A549 (cell line): ENCODE measurements around the gene LYZL2. TPM values are rescaled to one million over a fixed set of nuclear protein-coding genes. Genes with fewer than 3 reads are reported as not detected.
A peak's percentile ranks its signal among the peaks of the same experiment; 100 is the strongest.

ENCODE experiments used
- ATAC-seq, 2 experiments: fragments of 200-7000 bp in 1 of 2; fragments of >200 bp in 1 of 2; cut with Nextera tagmentation in 1 of 2; cut with Tn5 transposase in 1 of 2; 3 replicates each; pipeline versions ENCODE4 v1.8.0 to v1.9.1; 2018 to 2020; ENCODE audit warnings: mild to moderate bottlenecking in 1 of 2, moderate library complexity in 1 of 2
- CTCF ChIA-PET: fragments of 300-600 bp; sonication (Branson Sonifier 250); formaldehyde crosslinking; extraction: SDS; loops from one replicate; lab custom pipeline; 2021; ENCODE audit warnings: antibody characterized with exemption, inconsistent platforms; lab: Yijun Ruan, JAX
- POLR2A ChIA-PET: fragments of 350-600 bp; formaldehyde crosslinking; extraction: SDS; loops from one replicate; lab custom pipeline; 2021; ENCODE audit warnings: antibody characterized with exemption, inconsistent platforms; lab: Yijun Ruan, JAX
- DNase-seq, 2 experiments: peaks; one replicate each; pipeline versions ENCODE4 v3.0.0 to v3.0.0-alpha.2; 2011 to 2016; ENCODE audit warnings: low read depth in 1 of 2, low spot score in 1 of 2
- FAIRE-seq: peaks from 2 replicates; lab custom pipeline; 2011; peaks lifted over from hg19 to GRCh38; lab: Jason Lieb, UNC
- H3K27ac ChIP-seq, 2 experiments: fragments of >200 bp; sonication (Bioruptor Twin); formaldehyde crosslinking; 3 replicates each; pipeline ENCODE4 v1.5.1; 2016 to 2017
- H3K4me1 ChIP-seq: fragments of >200 bp; sonication (Bioruptor Twin); formaldehyde crosslinking; 3 replicates; pipeline ENCODE4 v1.6.1; 2016
- H3K4me2 ChIP-seq: fragments of >200 bp; sonication (Bioruptor Twin); formaldehyde crosslinking; 3 replicates; pipeline ENCODE4 v1.6.1; 2016
- H3K4me3 ChIP-seq: fragments of >200 bp; sonication (Bioruptor Twin); formaldehyde crosslinking; 3 replicates; pipeline ENCODE4 v1.5.1; 2016
- H3K9me3 ChIP-seq: fragments of >200 bp; sonication (Bioruptor Twin); formaldehyde crosslinking; 3 replicates; pipeline ENCODE4 v1.6.1; 2016
- BHLHE40 ChIP-seq: IDR thresholded peaks from 2 replicates; pipeline ENCODE4 v1.6.1; 2012; ENCODE audit warnings: low read depth, low read length, inconsistent platforms
- CEBPB ChIP-seq, 2 experiments: fragments of >200 bp in 1 of 2; sonication (Bioruptor Twin) in 1 of 2; formaldehyde crosslinking in 1 of 2; IDR thresholded peaks; 2 replicates each; pipeline ENCODE4 v1.6.1; 2012 to 2016
- CHD4 ChIP-seq: fragments of 200-600 bp; sonication (generic); IDR thresholded peaks from 2 replicates; pipeline ENCODE4 v1.6.1; 2016; ENCODE audit warnings: antibody characterized with exemption, mild to moderate bottlenecking, borderline replicate concordance
- EP300 ChIP-seq, 2 experiments: fragments of >200 bp; sonication (Bioruptor Twin); formaldehyde crosslinking; IDR thresholded peaks; 2 replicates in 1 of 2; 3 replicates in 1 of 2; pipeline ENCODE4 v1.6.1; 2016 to 2017
- ESRRA ChIP-seq: fragments of 150-350 bp; IDR thresholded peaks from 2 replicates; pipeline ENCODE4 v1.6.1; 2014; ENCODE audit warnings: mild to moderate bottlenecking, low read length, borderline replicate concordance
- FOSB ChIP-seq: fragments of 250-450 bp; sonication (Bioruptor Pico); IDR thresholded peaks from 2 replicates; pipeline ENCODE4 v1.5.0; 2020; ENCODE audit warnings: mild to moderate bottlenecking, moderate library complexity
- HDAC2 ChIP-seq: fragments of 200-600 bp; sonication (generic); IDR thresholded peaks from 2 replicates; pipeline ENCODE4 v1.6.1; 2016
- HEYL ChIP-seq: fragments of 250-450 bp; sonication (Bioruptor Pico); IDR thresholded peaks from 2 replicates; pipeline ENCODE4 v1.8.0; 2021; ENCODE audit warnings: mild to moderate bottlenecking, moderate library complexity
- KDM1A ChIP-seq: fragments of 200-600 bp; sonication (generic); IDR thresholded peaks from 2 replicates; pipeline ENCODE4 v1.6.1; 2016; ENCODE audit warnings: low read depth, mild to moderate bottlenecking
- MAFK ChIP-seq: fragments of 450-650 bp; IDR thresholded peaks from 2 replicates; pipeline ENCODE4 v1.6.1; 2014; ENCODE audit not compliant: partially characterized antibody
- NR3C1 ChIP-seq: fragments of >200 bp; sonication (Bioruptor Twin); formaldehyde crosslinking; IDR thresholded peaks from 3 replicates; pipeline ENCODE4 v1.6.1; 2017
- PHF8 ChIP-seq: fragments of 200-600 bp; sonication (generic); IDR thresholded peaks from 2 replicates; pipeline ENCODE4 v1.6.1; 2016; ENCODE audit warnings: low read depth, mild to moderate bottlenecking, antibody characterized with exemption, moderate library complexity, borderline replicate concordance
- POLR2AphosphoS2 ChIP-seq: conservative IDR thresholded peaks from 2 replicates; pipeline ENCODE4 v1.6.1; 2012; ENCODE audit warnings: low read length, improper control_type of control experiment, inconsistent platforms
- RARB ChIP-seq: fragments of 250-450 bp; sonication (Bioruptor Pico); IDR thresholded peaks from 2 replicates; pipeline ENCODE4 v1.8.0; 2021; ENCODE audit warnings: mild to moderate bottlenecking, moderate library complexity
- RNF2 ChIP-seq: fragments of 200-600 bp; sonication (generic); IDR thresholded peaks from 2 replicates; pipeline ENCODE4 v1.6.1; 2016; ENCODE audit warnings: low read depth, mild to moderate bottlenecking, antibody characterized with exemption, moderate library complexity, borderline replicate concordance
- WGBS: methylation state at CpG from one replicate; pipeline ENCODE4 v1.1.6; 2017; ENCODE audit errors: missing lambda C conversion rate; 5-methylcytosine and 5-hydroxymethylcytosine counted together
- polyA plus RNA-seq, 4 experiments: library from polyadenylated mRNA; depleted of rRNA in 3 of 4; stranded (reverse); fragments of >200 nt; fragmentation: RNase III in 1 of 4; extraction: RNeasy Plus Mini Kit Qiagen cat#74134 plus additional on column Dnase treatment in 1 of 4; gene quantifications; 2 replicates in 3 of 4; 3 replicates in 1 of 4; pipeline ENCODE4 v1.2.3, GENCODE V29; 2011 to 2017
- TF ChIP-seq, protein P1 (sequence below): fragments of >200 bp; sonication (Bioruptor Twin); formaldehyde crosslinking; IDR thresholded peaks from 3 replicates; pipeline ENCODE4 v1.5.1; 2016
- TF ChIP-seq, protein P2 (sequence below): fragments of 250-450 bp; sonication (Bioruptor Pico); IDR thresholded peaks from 2 replicates; pipeline ENCODE4 v1.5.0; 2021; ENCODE audit warnings: mild to moderate bottlenecking, moderate library complexity, borderline replicate concordance
- TF ChIP-seq, protein P3 (sequence below): fragments of 200-600 bp; sonication (generic); IDR thresholded peaks from 2 replicates; pipeline ENCODE4 v1.6.1; 2016; ENCODE audit warnings: antibody characterized with exemption, mild to moderate bottlenecking, moderate library complexity
- TF ChIP-seq, protein P4 (sequence below): fragments of 150-350 bp; IDR thresholded peaks from 2 replicates; pipeline ENCODE4 v1.6.1; 2014; ENCODE audit warnings: low read depth, mild to moderate bottlenecking, low read length
- TF ChIP-seq, protein P5 (sequence below): fragments of >200 bp; sonication (Bioruptor Twin); formaldehyde crosslinking; IDR thresholded peaks from 2 replicates; pipeline ENCODE4 v1.6.1; 2016

The LYZL2 gene
- polyA plus RNA-seq, 2 of the 4 experiments (the other 2 are of a cell fraction), result not detected

DNA sequence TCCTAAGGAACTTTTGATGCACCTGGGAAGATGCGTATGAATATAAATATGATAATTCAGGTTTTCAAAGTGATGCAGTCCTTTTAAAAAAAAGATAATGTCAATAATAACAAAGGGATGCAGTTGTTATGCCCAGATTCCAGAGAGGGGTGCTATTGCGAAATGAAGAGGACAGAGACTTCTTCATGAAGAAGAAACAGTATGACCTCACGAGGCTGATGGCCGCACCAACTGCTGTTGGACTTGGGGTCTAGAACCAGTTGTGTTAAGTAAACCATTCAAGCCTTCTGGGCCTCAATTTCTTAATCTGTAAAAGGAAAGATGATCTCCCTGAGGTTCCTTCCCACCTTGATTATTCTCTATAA, 55.1 kb downstream of the LYZL2 start:
- DNase-seq (no peak), FAIRE-seq (no peak), ATAC-seq (no peak)
- Histone ChIP-seq H3K4me2 (no peak overlapping the region), H3K4me1 (peaks cover 7% of the 10 kb centered on the region; the same call in 2 of the 3 replicates), H3K4me3 (no peak overlapping the region), H3K27ac (no peak overlapping the region), H3K9me3 (peaks cover 13% of the 10 kb centered on the region; the same call in 2 of the 3 replicates)
- ChIA-PET CTCF (interaction anchor here (1.1 to 2.2 kb wide), 3 partner anchors 16 to 182 kb away, joined by 3 to 7 read pairs (median 5); no protein-coding TSS in a partner anchor), POLR2A (no interaction called here)
- TF ChIP-seq RNF2 (no peak), KDM1A (no peak), CEBPB (IDR thresholded peaks at IDR 0.05) (peak; percentile 38 to 54; a peak in 3 of 4 replicates)
- WGBS, result 83% methylated on average over 4 of the region's 4 CpGs

DNA sequence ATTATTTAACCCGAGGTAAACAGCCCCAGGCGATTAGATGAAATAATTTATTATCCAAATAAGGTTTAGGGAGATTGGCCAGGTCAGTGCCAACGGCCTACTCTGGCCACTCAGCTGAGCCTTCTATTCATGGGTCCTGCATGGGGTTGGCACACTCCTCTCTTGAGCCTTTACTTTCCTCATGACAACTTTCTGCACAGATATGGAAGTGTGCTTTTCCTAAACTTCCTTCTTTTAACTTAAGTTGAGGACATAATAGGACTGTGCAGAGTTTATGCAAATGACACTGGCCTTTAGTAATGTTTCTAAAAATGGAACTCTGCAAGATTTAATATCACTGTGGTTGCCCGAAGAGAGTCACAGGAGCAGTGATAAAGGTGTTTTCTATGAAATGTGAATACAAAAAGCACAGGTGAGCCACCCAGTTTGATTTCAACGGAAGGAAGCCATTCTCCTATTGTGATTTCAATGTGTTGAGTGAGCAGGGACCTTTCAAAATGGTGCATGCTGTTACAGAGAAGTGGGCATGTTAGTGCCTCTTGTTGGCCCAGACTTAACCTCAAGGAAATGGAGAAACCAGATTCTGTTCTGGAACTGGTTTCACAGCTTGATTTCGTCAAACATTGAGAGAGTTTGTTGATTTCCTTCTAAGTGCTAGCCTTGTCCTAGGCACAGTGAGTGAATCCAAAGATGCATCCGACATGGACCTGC, 55.7 kb downstream of the LYZL2 start:
- peaks cover 2% of the 10 kb centered on the region; the same call in 1 of the 3 replicates for H3K4me1 ChIP-seq
- DNase-seq, result no peak
- H3K27ac ChIP-seq, result no peak overlapping the region
- H3K4me2 ChIP-seq, result no peak overlapping the region
- no peak for TF ChIP-seq FOSB (CRISPR knock-in tag)
- TF ChIP-seq CHD4, result no peak
- TF ChIP-seq ESRRA, result no peak
- TF ChIP-seq POLR2AphosphoS2, result no peak
- no peak for TF ChIP-seq RARB (CRISPR knock-in tag)
- TF ChIP-seq, protein P1, sequence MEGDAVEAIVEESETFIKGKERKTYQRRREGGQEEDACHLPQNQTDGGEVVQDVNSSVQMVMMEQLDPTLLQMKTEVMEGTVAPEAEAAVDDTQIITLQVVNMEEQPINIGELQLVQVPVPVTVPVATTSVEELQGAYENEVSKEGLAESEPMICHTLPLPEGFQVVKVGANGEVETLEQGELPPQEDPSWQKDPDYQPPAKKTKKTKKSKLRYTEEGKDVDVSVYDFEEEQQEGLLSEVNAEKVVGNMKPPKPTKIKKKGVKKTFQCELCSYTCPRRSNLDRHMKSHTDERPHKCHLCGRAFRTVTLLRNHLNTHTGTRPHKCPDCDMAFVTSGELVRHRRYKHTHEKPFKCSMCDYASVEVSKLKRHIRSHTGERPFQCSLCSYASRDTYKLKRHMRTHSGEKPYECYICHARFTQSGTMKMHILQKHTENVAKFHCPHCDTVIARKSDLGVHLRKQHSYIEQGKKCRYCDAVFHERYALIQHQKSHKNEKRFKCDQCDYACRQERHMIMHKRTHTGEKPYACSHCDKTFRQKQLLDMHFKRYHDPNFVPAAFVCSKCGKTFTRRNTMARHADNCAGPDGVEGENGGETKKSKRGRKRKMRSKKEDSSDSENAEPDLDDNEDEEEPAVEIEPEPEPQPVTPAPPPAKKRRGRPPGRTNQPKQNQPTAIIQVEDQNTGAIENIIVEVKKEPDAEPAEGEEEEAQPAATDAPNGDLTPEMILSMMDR, result no peak
- TF ChIP-seq, protein P2, sequence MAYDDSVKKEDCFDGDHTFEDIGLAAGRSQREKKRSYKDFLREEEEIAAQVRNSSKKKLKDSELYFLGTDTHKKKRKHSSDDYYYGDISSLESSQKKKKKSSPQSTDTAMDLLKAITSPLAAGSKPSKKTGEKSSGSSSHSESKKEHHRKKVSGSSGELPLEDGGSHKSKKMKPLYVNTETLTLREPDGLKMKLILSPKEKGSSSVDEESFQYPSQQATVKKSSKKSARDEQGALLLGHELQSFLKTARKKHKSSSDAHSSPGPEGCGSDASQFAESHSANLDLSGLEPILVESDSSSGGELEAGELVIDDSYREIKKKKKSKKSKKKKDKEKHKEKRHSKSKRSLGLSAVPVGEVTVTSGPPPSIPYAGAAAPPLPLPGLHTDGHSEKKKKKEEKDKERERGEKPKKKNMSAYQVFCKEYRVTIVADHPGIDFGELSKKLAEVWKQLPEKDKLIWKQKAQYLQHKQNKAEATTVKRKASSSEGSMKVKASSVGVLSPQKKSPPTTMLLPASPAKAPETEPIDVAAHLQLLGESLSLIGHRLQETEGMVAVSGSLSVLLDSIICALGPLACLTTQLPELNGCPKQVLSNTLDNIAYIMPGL (CRISPR knock-in tag), result no peak
- TF ChIP-seq, protein P3, sequence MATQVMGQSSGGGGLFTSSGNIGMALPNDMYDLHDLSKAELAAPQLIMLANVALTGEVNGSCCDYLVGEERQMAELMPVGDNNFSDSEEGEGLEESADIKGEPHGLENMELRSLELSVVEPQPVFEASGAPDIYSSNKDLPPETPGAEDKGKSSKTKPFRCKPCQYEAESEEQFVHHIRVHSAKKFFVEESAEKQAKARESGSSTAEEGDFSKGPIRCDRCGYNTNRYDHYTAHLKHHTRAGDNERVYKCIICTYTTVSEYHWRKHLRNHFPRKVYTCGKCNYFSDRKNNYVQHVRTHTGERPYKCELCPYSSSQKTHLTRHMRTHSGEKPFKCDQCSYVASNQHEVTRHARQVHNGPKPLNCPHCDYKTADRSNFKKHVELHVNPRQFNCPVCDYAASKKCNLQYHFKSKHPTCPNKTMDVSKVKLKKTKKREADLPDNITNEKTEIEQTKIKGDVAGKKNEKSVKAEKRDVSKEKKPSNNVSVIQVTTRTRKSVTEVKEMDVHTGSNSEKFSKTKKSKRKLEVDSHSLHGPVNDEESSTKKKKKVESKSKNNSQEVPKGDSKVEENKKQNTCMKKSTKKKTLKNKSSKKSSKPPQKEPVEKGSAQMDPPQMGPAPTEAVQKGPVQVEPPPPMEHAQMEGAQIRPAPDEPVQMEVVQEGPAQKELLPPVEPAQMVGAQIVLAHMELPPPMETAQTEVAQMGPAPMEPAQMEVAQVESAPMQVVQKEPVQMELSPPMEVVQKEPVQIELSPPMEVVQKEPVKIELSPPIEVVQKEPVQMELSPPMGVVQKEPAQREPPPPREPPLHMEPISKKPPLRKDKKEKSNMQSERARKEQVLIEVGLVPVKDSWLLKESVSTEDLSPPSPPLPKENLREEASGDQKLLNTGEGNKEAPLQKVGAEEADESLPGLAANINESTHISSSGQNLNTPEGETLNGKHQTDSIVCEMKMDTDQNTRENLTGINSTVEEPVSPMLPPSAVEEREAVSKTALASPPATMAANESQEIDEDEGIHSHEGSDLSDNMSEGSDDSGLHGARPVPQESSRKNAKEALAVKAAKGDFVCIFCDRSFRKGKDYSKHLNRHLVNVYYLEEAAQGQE, result no peak
- TF ChIP-seq BHLHE40, result no peak
- TF ChIP-seq, all 56 proteins: peak for 0
- H3K4me3 ChIP-seq, result no peak overlapping the region
- POLR2A ChIA-PET, result no interaction called here
- FAIRE-seq, result no peak
- WGBS, result 69% methylated on average over 7 of the region's 7 CpGs
- CTCF ChIA-PET, result interaction anchor here (1.1 to 2.2 kb wide), 3 partner anchors 8 to 182 kb away, joined by 3 to 5 read pairs (median 3); no protein-coding TSS in a partner anchor
- ATAC-seq, result no peak
- peaks cover 14% of the 10 kb centered on the region; the same call in 2 of the 3 replicates for H3K9me3 ChIP-seq

DNA sequence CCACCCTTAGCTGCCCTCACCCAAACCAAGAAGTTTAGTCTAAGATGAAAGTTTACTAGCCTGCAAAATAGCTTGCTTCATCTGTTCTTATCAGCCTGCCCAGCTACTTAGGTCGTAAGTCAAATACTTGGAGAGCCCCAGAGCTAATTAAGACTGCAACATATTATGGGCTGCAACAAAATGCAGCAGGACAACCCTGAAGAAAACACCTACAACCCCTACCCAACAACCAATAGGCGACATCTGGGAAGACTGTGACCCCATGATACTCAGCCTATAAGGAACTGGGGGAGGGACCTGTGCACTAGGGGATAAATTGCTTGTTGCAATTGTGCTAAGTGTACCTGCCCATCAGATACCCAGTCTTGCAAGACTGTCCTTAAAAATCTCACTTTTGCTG, 64.1 kb downstream of the LYZL2 start:
- no peak for DNase-seq
- Histone ChIP-seq H3K4me1 (no peaks in the 10 kb centered on the region), H3K4me2 (no peak overlapping the region), H3K9me3 (peaks cover 9% of the 10 kb centered on the region), H3K4me3 (no peak overlapping the region), H3K27ac (no peak overlapping the region)
- ATAC-seq, result no peak
- no peak for FAIRE-seq
- 40% methylated on average over 2 of the region's 2 CpGs for WGBS
- CTCF ChIA-PET, result interaction anchor here (0.6 to 1.8 kb wide), 4 partner anchors 9 to 104 kb away, joined by 3 to 8 read pairs (median 4); no protein-coding TSS in a partner anchor
- POLR2A ChIA-PET, result no interaction called here
- TF ChIP-seq HEYL (CRISPR knock-in tag) (no peak), PHF8 (no peak), RNF2 (no peak), HDAC2 (no peak), EP300 (IDR thresholded peaks at IDR 0.05) (no peak), FOSB (CRISPR knock-in tag) (no peak), MAFK (no peak), NR3C1 (no peak)
- TF ChIP-seq, protein P1, result no peak
- TF ChIP-seq, protein P4, sequence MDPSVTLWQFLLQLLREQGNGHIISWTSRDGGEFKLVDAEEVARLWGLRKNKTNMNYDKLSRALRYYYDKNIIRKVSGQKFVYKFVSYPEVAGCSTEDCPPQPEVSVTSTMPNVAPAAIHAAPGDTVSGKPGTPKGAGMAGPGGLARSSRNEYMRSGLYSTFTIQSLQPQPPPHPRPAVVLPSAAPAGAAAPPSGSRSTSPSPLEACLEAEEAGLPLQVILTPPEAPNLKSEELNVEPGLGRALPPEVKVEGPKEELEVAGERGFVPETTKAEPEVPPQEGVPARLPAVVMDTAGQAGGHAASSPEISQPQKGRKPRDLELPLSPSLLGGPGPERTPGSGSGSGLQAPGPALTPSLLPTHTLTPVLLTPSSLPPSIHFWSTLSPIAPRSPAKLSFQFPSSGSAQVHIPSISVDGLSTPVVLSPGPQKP, result no peak
- TF ChIP-seq, protein P5, sequence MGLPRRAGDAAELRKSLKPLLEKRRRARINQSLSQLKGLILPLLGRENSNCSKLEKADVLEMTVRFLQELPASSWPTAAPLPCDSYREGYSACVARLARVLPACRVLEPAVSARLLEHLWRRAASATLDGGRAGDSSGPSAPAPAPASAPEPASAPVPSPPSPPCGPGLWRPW, result no peak
